WTC11 (cell line): Measurements from ENCODE around the gene BOK.

ENCODE experiments used
- ELF4 ChIP-seq: sonication (generic); formaldehyde crosslinking; IDR thresholded peaks from 2 replicates; pipeline ENCODE4 v1.8.1; 2022; ENCODE audit warnings: low read depth, mild to moderate bottlenecking, moderate library complexity, missing genetic modification reagents
- KAT7 ChIP-seq: sonication (generic); formaldehyde crosslinking; IDR thresholded peaks from 2 replicates; pipeline ENCODE4 v1.8.1; 2023; ENCODE audit warnings: missing genetic modification reagents, mild to moderate bottlenecking, borderline replicate concordance
- ZBTB21 ChIP-seq: sonication (generic); formaldehyde crosslinking; IDR thresholded peaks from 2 replicates; pipeline ENCODE4 v1.8.1; 2023; ENCODE audit warnings: mild to moderate bottlenecking, missing genetic modification reagents, borderline replicate concordance
- TF ChIP-seq, protein P1 (sequence below): fragments of 200-600 bp; IDR thresholded peaks from 2 replicates; pipeline ENCODE4 v1.8.0; 2022; ENCODE audit warnings: antibody characterized with exemption

DNA sequence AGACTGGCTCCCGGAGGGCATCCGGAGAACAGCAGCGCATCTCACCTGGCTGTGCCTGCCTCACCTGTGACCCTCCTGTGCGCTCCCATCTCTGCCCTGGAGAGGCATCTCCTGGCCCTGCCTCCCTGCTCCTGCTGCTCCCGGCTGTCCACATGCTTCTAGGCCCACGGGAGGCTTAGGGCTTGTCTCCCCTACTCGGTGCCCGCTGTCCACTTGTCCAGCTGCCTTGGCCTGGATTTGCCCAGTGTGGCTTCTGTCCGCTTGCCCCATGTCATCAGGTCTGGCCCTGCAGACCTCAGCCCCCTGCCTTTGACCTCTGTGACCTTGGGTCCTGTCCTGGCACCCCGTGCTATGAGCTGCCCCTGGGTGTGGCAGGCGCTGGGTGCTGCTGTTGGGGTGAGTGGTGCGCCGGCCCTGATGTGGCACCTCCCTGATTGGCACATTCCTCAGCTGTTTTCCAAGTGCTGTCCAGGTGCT, 4.5 kb downstream of the BOK start:
- TF ChIP-seq, protein P1, sequence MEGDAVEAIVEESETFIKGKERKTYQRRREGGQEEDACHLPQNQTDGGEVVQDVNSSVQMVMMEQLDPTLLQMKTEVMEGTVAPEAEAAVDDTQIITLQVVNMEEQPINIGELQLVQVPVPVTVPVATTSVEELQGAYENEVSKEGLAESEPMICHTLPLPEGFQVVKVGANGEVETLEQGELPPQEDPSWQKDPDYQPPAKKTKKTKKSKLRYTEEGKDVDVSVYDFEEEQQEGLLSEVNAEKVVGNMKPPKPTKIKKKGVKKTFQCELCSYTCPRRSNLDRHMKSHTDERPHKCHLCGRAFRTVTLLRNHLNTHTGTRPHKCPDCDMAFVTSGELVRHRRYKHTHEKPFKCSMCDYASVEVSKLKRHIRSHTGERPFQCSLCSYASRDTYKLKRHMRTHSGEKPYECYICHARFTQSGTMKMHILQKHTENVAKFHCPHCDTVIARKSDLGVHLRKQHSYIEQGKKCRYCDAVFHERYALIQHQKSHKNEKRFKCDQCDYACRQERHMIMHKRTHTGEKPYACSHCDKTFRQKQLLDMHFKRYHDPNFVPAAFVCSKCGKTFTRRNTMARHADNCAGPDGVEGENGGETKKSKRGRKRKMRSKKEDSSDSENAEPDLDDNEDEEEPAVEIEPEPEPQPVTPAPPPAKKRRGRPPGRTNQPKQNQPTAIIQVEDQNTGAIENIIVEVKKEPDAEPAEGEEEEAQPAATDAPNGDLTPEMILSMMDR: no peak
- TF ChIP-seq ELF4 (CRISPR knock-in tag): no peak
- no peak for TF ChIP-seq ZBTB21
- TF ChIP-seq KAT7 (CRISPR knock-in tag): no peak
